Heart right ventricle (tissue), 16 donors: ENCODE results near the gene PIP5K1B. TPM values are rescaled to one million over a fixed set of nuclear protein-coding genes. Genes with fewer than 3 reads are reported as not detected.
A peak's percentile ranks its signal among the peaks of the same experiment; 100 is the strongest.

Experiments used
- ATAC-seq, 8 donors: fragments of 200-7000 bp; cut with Tn5 transposase; one replicate each; pipeline ENCODE4 v1.9.1; 2020; ENCODE audit warnings: mild to moderate bottlenecking in 8 of 8, moderate library complexity in 8 of 8, moderate number of reproducible peaks in 1 of 8
- DNase-seq, 2 donors: peaks; one replicate each; pipeline ENCODE4 v3.0.0-alpha.2; 2020
- H3K27ac ChIP-seq, 10 donors: fragments of 200-600 bp; sonication (generic) in 2 of 10; one replicate each; pipeline versions ENCODE4 v1.5.0 to v1.8.0; 2020 to 2022; ENCODE audit warnings: mild to moderate bottlenecking in 3 of 10
- H3K27me3 ChIP-seq, 7 donors: fragments of 200-600 bp; one replicate each; pipeline ENCODE4 v1.8.0; 2021 to 2022; ENCODE audit warnings: mild to moderate bottlenecking in 2 of 7
- H3K36me3 ChIP-seq, 9 donors: fragments of 200-600 bp; sonication (generic) in 1 of 9; one replicate each; pipeline versions ENCODE4 v1.5.0 to v1.8.0; 2020 to 2022; ENCODE audit warnings: mild to moderate bottlenecking in 2 of 9
- H3K4me1 ChIP-seq, 9 donors: fragments of 200-600 bp; sonication (generic) in 1 of 9; one replicate each; pipeline versions ENCODE4 v1.5.0 to v1.8.0; 2020 to 2022; ENCODE audit warnings: mild to moderate bottlenecking in 4 of 9
- H3K4me3 ChIP-seq, 10 donors: fragments of 200-600 bp; sonication (generic) in 2 of 10; one replicate each; pipeline versions ENCODE4 v1.5.0 to v1.8.0; 2020 to 2022; ENCODE audit warnings: mild to moderate bottlenecking in 7 of 10, moderate library complexity in 2 of 10
- H3K9me3 ChIP-seq, 11 donors: fragments of 200-600 bp in 10 of 11; sonication (generic) in 2 of 11; one replicate each; pipeline versions ENCODE4 v1.5.0 to v1.8.0; 2013 to 2022; ENCODE audit warnings: mild to moderate bottlenecking in 2 of 11, control low read depth in 1 of 11, moderate library complexity in 1 of 11
- CTCF ChIP-seq, 9 donors: fragments of 200-600 bp; sonication (generic) in 2 of 9; IDR thresholded peaks; one replicate each; pipeline versions ENCODE4 v1.5.0 to v1.8.0; 2021 to 2022; ENCODE audit warnings: antibody characterized with exemption in 9 of 9, mild to moderate bottlenecking in 5 of 9, moderate library complexity in 1 of 9
- WGBS, 2 donors: extraction: QIAGEN DNeasy Blood & Tissue Kit; methylation state at CpG; one replicate each; pipeline ENCODE4 v1.1.7; 2013; ENCODE audit warnings: inconsistent platforms in 1 of 2; 5-methylcytosine and 5-hydroxymethylcytosine counted together
- intact Hi-C, 10 donors: fragments of 100-400 bp; cut with DNase I; formaldehyde crosslinking; loops; one replicate each; pipeline versions ENCODE4 v1.11.1 to v1.14.2; 2022
- polyA plus RNA-seq, 2 donors: library from polyadenylated mRNA; stranded (reverse); fragments of 200-250 nt; gene quantifications; one replicate each; pipeline ENCODE4 v1.2.3, GENCODE V29; 2013
- total RNA-seq, 10 donors: library from RNA; stranded (reverse); fragmentation: NEBNext Ultra II Directional in 3 of 10; extraction: Animal tissue kit (Norgen Biotek cat#: 25700) in 3 of 10; gene quantifications; one replicate each; pipeline versions ENCODE4 v1.2.1 to v1.2.4, GENCODE V29; 2021 to 2023
- donor health status: Arrhythmogenic right ventricular cardiomyopathy.
- donor health status: ischemic (EF 13 %, LVEDD 7.1; RV severe dilation, severe dysfunction).
- donor health status: healthy with polysubstance abuse.
- donor health status: DM: no; HTN: yes; CAD: no.
- donor health status: DM: no; HTN: no; CAD: no.
- donor health status: ischemic (EF 25% LVEDD 6.9; RV normal size, moderate dysfunction).
- donor health status: ischemic (EF 25% LVEDD 5.7; RV mildly dilated, moderate dysfunction).
- donor health status: healthy.
- donor health status: DM: yes; HTN: yes; CAD: no.
- donor health status: Ischemic cardiomyopathy.
- donor health status: ischemic (EF 35%, LVEDD 5.7; RV mildly dilated, moderate dysfunction).
- donor health status: nonischemic (EF 11% LVEDD 7.7; RV severe dilation, severe dysfunction).
- donor health status: DM: yes; HTN: yes; CAD: no.
- donor health status: PGD.
- donor health status: ischemic (EF 29% LVEDD 5.4; RV normal size, mild dysfunction).
- donor health status: nonischemic (EF 23%, LVEDD 6.1; RV moderate dilation, normal function).

PIP5K1B gene
- total and polyA plus RNA-seq, 12 donors = 5.6 to 90.8 (median 48.1) TPM

- H3K27me3 ChIP-seq = no peaks in the 10 kb centered on the region
- intact Hi-C loops = loop anchor here in 1 of 10 donors (5.0 to 10.0 kb wide), 3 partner anchors 44 to 246 kb away; partner anchors contain the start of gene PIP5K1B
- peaks cover 0 to 38% (median 3%) of the 10 kb centered on the region in 9 donors for H3K36me3 ChIP-seq
- 68% methylated on average over 1 of the region's 1 CpG for WGBS, 2 donors
- DNase-seq = no peak
- H3K4me1 ChIP-seq = peaks cover 0 to 20% (median 0%) of the 10 kb centered on the region in 9 donors
- H3K27ac ChIP-seq = no peak overlapping the region
- TF ChIP-seq CTCF (IDR thresholded peaks at IDR 0.05) = no peak
- ATAC-seq = no peak
- H3K9me3 ChIP-seq = no peaks in the 10 kb centered on the region
- no peak overlapping the region for H3K4me3 ChIP-seq
Observed at GRCh38 chr9:68953771-68954170, 248.7 kb downstream of the PIP5K1B start.

DNA sequence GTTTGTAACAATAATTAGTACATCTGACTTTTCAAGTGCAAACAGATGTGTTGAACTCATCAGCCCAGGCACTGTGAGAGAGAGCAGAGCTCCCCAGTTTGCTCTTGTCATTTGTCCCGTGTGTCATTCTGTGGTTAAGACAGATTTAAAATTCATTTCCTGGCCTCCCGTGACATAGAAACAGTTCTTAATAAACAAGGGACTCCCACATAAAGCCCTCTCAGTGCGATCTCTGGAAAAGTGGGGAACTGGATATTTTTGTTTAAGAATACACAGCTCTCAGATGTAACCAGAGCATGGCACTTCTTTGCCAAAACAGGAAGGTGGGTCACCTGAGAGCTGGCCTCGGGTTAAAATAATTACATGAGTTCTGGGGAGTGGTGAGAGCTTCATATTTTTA lies 250.3 kb downstream of the PIP5K1B start:
- H3K27ac ChIP-seq = no peak overlapping the region
- H3K9me3 ChIP-seq = no peaks in the 10 kb centered on the region
- H3K36me3 ChIP-seq = peaks cover 0 to 38% (median 3%) of the 10 kb centered on the region in 9 donors
- TF ChIP-seq CTCF (IDR thresholded peaks at IDR 0.05) = no peak
- H3K4me3 ChIP-seq = no peak overlapping the region
- no peaks in the 10 kb centered on the region for H3K27me3 ChIP-seq
- intact Hi-C loops = loop anchor here in 1 of 10 donors (10.0 kb wide), 1 partner anchor 61 kb away; no protein-coding TSS in a partner anchor
- DNase-seq (no peak), ATAC-seq (no peak)
- peaks cover 0 to 16% (median 0%) of the 10 kb centered on the region in 9 donors for H3K4me1 ChIP-seq
- 42 to 44% methylated on average over 4 of the region's 4 CpGs for WGBS, 2 donors

- WGBS, 2 donors = 98 to 100% methylated on average over 1 of the region's 1 CpG
- intact Hi-C loops = loop anchor here in 1 of 10 donors (10.0 kb wide), 1 partner anchor 63 kb away; no protein-coding TSS in a partner anchor
Observed at GRCh38 chr9:68957479-68957878, 252.4 kb downstream of the PIP5K1B start.

GRCh38 chr9:68961587-68961986 lies 256.5 kb downstream of the PIP5K1B start:
- peak in 4 of 8 donors; percentile 22 to 75 (median 56) for ATAC-seq

More at GRCh38 chr9:68957479-68957878, 252.4 kb downstream of the PIP5K1B start:
- no peak for ATAC-seq
- no peaks in the 10 kb centered on the region for H3K27me3 ChIP-seq
- peaks cover 0 to 38% (median 3%) of the 10 kb centered on the region in 9 donors for H3K36me3 ChIP-seq
- TF ChIP-seq CTCF (IDR thresholded peaks at IDR 0.05) = no peak
- peaks cover 0 to 20% (median under 1%) of the 10 kb centered on the region in 9 donors for H3K4me1 ChIP-seq
- no peak overlapping the region for H3K27ac ChIP-seq
- DNase-seq = no peak
- no peak overlapping the region for H3K4me3 ChIP-seq
- H3K9me3 ChIP-seq = no peaks in the 10 kb centered on the region

More at GRCh38 chr9:68961587-68961986, 256.5 kb downstream of the PIP5K1B start:
- intact Hi-C loops = loop anchor here in 1 of 10 donors (10.0 kb wide), 1 partner anchor 77 kb away; no protein-coding TSS in a partner anchor
- Histone ChIP-seq H3K27me3 (no peaks in the 10 kb centered on the region), H3K27ac (peak overlapping the region in 5 of 10 donors; percentile 5 to 47 (median 30)), H3K4me1 (peaks cover 0 to 44% (median 11%) of the 10 kb centered on the region in 9 donors), H3K36me3 (peaks cover 0 to 11% (median 0%) of the 10 kb centered on the region in 9 donors), H3K4me3 (no peak overlapping the region), H3K9me3 (no peaks in the 10 kb centered on the region)
- no peak for DNase-seq
- TF ChIP-seq CTCF (IDR thresholded peaks at IDR 0.05) = no peak
- WGBS, 2 donors = 35 to 42% methylated on average over 4 of the region's 4 CpGs
